A673 (cell line): Measurements from ENCODE around the gene ITLN2. TPM values are rescaled to one million over a fixed set of nuclear protein-coding genes. Genes with fewer than 3 reads are reported as not detected.
A peak's percentile ranks its signal among the peaks of the same experiment; 100 is the strongest.

Experiments
- Bru-seq: library from RNA; stranded (reverse); fragments of 400-500 nt; gene quantifications from one replicate; lab custom pipeline; 2021; lab: Mats Ljungman, UMichigan
- BruChase-seq, 2 experiments: library from RNA; stranded (reverse); fragments of 400-500 nt; gene quantifications; one replicate each; lab custom pipeline; 2021; lab: Mats Ljungman, UMichigan
- BruUV-seq: library from RNA; stranded (reverse); fragments of 400-500 nt; replicated peaks from 2 replicates; lab custom pipeline; 2021; lab: Mats Ljungman, UMichigan
- CTCF ChIA-PET: fragments of 300-600 bp; sonication (Branson Sonifier 250); formaldehyde crosslinking; loops from one replicate; lab custom pipeline; 2022; ENCODE audit warnings: antibody characterized with exemption; lab: Charles Lee
- POLR2A ChIA-PET: fragments of 300-600 bp; sonication (Branson Sonifier 250); formaldehyde crosslinking; loops from one replicate; lab custom pipeline; 2022; ENCODE audit warnings: antibody characterized with exemption; ENCODE audit not compliant: low non-redundant PET; lab: Charles Lee
- DNase-seq: peaks from one replicate; pipeline ENCODE4 v3.0.0-alpha.2; 2015; ENCODE audit warnings: low spot score
- H3K27ac ChIP-seq: fragments of 200-600 bp; sonication (generic); 2 replicates; pipeline ENCODE4 v1.5.1; 2016; ENCODE audit warnings: mixed run types, low read depth, mild to moderate bottlenecking, mixed read lengths, antibody characterized with exemption, low read length; ENCODE audit not compliant: poor library complexity, severe bottlenecking
- H3K27me3 ChIP-seq: fragments of 200-600 bp; sonication (generic); replicated peaks from 2 replicates; pipeline ENCODE4 v1.6.1; 2017; ENCODE audit warnings: mixed run types, low read depth, mild to moderate bottlenecking, mixed read lengths, antibody characterized with exemption, low read length; ENCODE audit not compliant: insufficient read depth, poor library complexity
- H3K36me3 ChIP-seq: fragments of 200-600 bp; sonication (generic); 2 replicates; pipeline ENCODE4 v1.6.1; 2016; ENCODE audit warnings: mixed run types, mild to moderate bottlenecking, mixed read lengths, antibody characterized with exemption, low read length; ENCODE audit not compliant: insufficient read depth, poor library complexity, severe bottlenecking
- H3K4me1 ChIP-seq: fragments of 200-600 bp; sonication (generic); 2 replicates; pipeline ENCODE4 v1.6.1; 2017; ENCODE audit warnings: mixed run types, mild to moderate bottlenecking, mixed read lengths, antibody characterized with exemption, low read length; ENCODE audit not compliant: insufficient read depth, poor library complexity, severe bottlenecking
- H3K4me3 ChIP-seq: fragments of 200-600 bp; sonication (generic); 2 replicates; pipeline ENCODE4 v1.5.1; 2016; ENCODE audit warnings: low read depth, mixed run types, mild to moderate bottlenecking, mixed read lengths, low read length; ENCODE audit not compliant: poor library complexity, severe bottlenecking
- H3K9me3 ChIP-seq: fragments of 200-600 bp; sonication (generic); 2 replicates; pipeline ENCODE4 v1.6.1; 2016; ENCODE audit warnings: mixed run types, low read depth, mild to moderate bottlenecking, mixed read lengths, antibody characterized with exemption, low read length; ENCODE audit not compliant: poor library complexity, severe bottlenecking
- EZH2 ChIP-seq: fragments of 200-600 bp; sonication (generic); IDR thresholded peaks from 2 replicates; pipeline ENCODE4 v1.6.1; 2017; ENCODE audit warnings: borderline replicate concordance, low read depth, mild to moderate bottlenecking, mixed read lengths, antibody characterized with exemption, low read length; ENCODE audit not compliant: poor library complexity, severe bottlenecking
- intact Hi-C: fragments of 100-400 bp; cut with micrococcal nuclease; formaldehyde crosslinking; loops from one replicate; pipeline ENCODE4 v1.10.0; 2022; ENCODE audit not compliant: unreplicated experiment
- long read RNA-seq: library from polyadenylated mRNA; stranded (forward); transcript quantifications from one replicate; pipeline ENCODE4 v2.0.0, GENCODE V29; 2022
- total RNA-seq: library from RNA; stranded (reverse); gene quantifications from 2 replicates; pipeline ENCODE4 v1.2.3, GENCODE V29; 2021
- TF ChIP-seq, protein P1 (sequence below): fragments of 300-800, 200-600 bp; sonication (generic); conservative IDR thresholded peaks from 2 replicates; pipeline ENCODE4 v1.5.1; 2017; ENCODE audit warnings: low read depth, mild to moderate bottlenecking, antibody characterized with exemption, low read length, moderate library complexity, mixed read lengths

Gene ITLN2
- total RNA-seq (not detected in 2 replicates), Bru-seq, nascent RNA (not detected), BruChase-seq, experiment 1, labeled RNA remaining after a 2-hour chase (percentile 8 among the genes with signal in this experiment), BruChase-seq, experiment 2, labeled RNA remaining after a 6-hour chase (not detected)
- long read RNA-seq = 0 reads

DNA sequence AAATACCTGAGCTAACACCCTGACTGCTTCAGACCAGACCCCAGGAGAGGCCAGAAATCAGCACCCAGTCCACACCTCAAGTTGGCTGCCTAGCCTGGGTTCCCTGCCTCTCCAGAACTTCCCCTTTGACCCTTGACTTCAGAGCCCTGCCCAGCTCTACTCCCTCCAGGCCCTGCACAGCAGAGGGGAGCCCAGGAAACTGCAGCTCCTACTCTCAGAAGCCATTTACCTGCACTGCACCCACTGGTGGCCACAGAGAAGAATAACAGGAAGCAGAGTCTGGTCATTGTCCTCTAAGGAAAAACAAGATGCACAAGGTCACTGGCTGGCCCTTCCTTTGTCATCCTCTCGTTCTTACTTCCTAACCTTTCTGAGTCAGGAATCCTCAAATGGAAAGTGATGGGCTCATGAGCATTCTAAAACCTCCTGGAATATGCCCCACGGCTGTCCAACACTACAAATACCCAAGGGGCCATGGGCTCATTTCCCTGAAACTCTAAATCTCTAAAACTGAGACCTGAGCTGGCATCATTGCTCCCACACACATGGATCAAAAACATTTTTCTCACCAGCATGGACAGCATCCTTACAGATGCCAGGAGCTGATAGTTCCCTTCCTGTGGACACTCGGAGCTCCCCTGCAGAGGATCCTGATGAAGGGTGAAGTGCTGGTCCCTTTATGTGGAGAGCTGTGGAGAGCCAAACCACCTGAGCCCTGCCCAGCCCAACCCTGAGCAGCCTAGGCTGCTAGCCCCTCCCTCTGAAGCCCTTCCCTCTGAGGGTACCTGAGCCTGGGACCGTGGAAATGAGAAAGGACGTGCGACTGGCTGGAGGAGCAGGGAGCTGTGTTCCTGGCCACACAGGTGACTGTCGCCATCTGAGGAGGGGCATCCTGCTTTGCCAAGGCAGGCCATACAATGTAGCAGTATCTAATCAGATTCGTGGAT lies at the start of gene ITLN2:
Gene ITLN2, minus strand, starts transcription at position 652 of the 947 bp plus-strand sequence. Its CDS starts 68 bp downstream, at position 584.
- BruUV-seq = no TSS peak
- H3K4me3 ChIP-seq = no peak within 1 kb of the TSS
- CTCF ChIA-PET = interaction anchor here (0.6 to 1.0 kb wide), 5 partner anchors 43 to 337 kb away, joined by 3 to 4 read pairs (median 4); no protein-coding TSS in a partner anchor
- no peak within 1 kb of the TSS for H3K27ac ChIP-seq
- peaks cover 3% of the 10 kb centered on the region for H3K27me3 ChIP-seq
- H3K4me1 ChIP-seq = no peaks in the 10 kb centered on the region
- H3K9me3 ChIP-seq = no peaks in the 10 kb centered on the region
- no peak for TF ChIP-seq EZH2
- TF ChIP-seq, protein P1, sequence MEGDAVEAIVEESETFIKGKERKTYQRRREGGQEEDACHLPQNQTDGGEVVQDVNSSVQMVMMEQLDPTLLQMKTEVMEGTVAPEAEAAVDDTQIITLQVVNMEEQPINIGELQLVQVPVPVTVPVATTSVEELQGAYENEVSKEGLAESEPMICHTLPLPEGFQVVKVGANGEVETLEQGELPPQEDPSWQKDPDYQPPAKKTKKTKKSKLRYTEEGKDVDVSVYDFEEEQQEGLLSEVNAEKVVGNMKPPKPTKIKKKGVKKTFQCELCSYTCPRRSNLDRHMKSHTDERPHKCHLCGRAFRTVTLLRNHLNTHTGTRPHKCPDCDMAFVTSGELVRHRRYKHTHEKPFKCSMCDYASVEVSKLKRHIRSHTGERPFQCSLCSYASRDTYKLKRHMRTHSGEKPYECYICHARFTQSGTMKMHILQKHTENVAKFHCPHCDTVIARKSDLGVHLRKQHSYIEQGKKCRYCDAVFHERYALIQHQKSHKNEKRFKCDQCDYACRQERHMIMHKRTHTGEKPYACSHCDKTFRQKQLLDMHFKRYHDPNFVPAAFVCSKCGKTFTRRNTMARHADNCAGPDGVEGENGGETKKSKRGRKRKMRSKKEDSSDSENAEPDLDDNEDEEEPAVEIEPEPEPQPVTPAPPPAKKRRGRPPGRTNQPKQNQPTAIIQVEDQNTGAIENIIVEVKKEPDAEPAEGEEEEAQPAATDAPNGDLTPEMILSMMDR = peak; percentile 63
- no peaks in the 10 kb centered on the region for H3K36me3 ChIP-seq
- intact Hi-C loops = loop anchor here (5.0 kb wide), 1 partner anchor 227 kb away; no protein-coding TSS in a partner anchor
- POLR2A ChIA-PET = no interaction called here
- peak; percentile 46 for DNase-seq

- no peaks in the 10 kb centered on the region for H3K9me3 ChIP-seq
- ChIA-PET POLR2A (no interaction called here), CTCF (interaction anchor here (0.7 kb wide), 1 partner anchor 345 kb away, joined by 20 read pairs; no protein-coding TSS in a partner anchor)
- TF ChIP-seq, protein P1 = no peak
- no peak for TF ChIP-seq EZH2
- no peak overlapping the region for H3K27ac ChIP-seq
- intact Hi-C loops = no loop called here
- DNase-seq = no peak
- H3K4me1 ChIP-seq = no peaks in the 10 kb centered on the region
- no TSS peak for BruUV-seq
- no peaks in the 10 kb centered on the region for H3K27me3 ChIP-seq
- no peaks in the 10 kb centered on the region for H3K36me3 ChIP-seq
- no peak overlapping the region for H3K4me3 ChIP-seq
These were observed 46.9 kb upstream of the ITLN2 start for GRCh38 chr1:161001525-161001924.

DNA sequence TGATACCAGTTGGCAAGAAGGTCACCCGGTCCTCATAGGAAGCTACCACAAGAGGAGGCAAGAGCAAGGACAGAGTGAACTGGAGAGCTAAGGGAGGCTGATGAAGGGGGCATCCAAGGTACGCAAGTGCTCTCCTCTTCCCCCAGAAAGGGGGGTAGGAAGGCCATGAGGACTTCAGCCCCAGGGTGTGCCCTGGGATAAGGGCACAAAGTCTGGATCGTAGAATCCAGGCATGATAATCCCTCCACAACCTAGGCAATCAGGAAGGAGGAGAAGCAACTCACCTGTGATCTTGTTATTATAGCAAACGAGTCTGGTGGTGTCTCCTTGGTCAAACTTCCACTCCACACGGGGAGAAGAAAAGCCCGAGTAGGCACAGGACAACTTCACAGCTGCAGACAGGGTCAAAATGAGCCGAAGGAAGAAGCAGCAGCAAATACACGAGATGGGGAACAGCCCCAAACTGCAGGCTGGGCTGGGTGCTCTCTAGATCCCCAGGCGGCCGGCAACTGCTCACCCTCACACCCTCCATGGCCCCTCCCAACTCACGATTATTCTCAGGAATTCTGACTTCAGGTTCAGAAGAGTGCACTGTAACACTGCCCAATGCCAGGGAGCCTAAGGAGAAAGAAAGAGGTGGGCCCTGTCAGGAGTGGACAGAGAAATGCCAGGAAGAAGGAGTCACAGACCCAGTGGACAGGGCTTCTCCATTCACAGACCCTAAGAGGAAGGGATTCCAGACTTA lies 46.3 kb upstream of the ITLN2 start:
- H3K36me3 ChIP-seq = no peaks in the 10 kb centered on the region
- H3K4me3 ChIP-seq = no peak overlapping the region
- TF ChIP-seq EZH2 = no peak
- TF ChIP-seq, protein P1 = no peak
- intact Hi-C loops = no loop called here
- CTCF ChIA-PET = interaction anchor here (0.5 kb wide), 1 partner anchor 286 kb away, joined by 4 read pairs; no protein-coding TSS in a partner anchor
- no peak overlapping the region for H3K27ac ChIP-seq
- POLR2A ChIA-PET = no interaction called here
- no peaks in the 10 kb centered on the region for H3K27me3 ChIP-seq
- no peaks in the 10 kb centered on the region for H3K4me1 ChIP-seq
- DNase-seq = no peak
- no TSS peak for BruUV-seq
- H3K9me3 ChIP-seq = no peaks in the 10 kb centered on the region
